HepG2 (cell line): ENCODE results near the gene LDLRAD4. TPM values are rescaled to one million over a fixed set of nuclear protein-coding genes. Genes with fewer than 3 reads are reported as not detected.

Experiments used
- ATAC-seq: fragments of 200-7000 bp; cut with Tn5 transposase; 3 replicates; pipeline ENCODE4 v1.9.1; 2020; ENCODE audit warnings: mild to moderate bottlenecking, moderate library complexity
- BruUV-seq: library from RNA; stranded (reverse); fragments of 400-500 nt; replicated peaks from 2 replicates; lab custom pipeline; 2021; lab: Mats Ljungman, UMichigan
- CTCF ChIA-PET: fragments of 300-600 bp; formaldehyde crosslinking; extraction: SDS; loops from one replicate; lab custom pipeline; 2021; ENCODE audit warnings: low total read pairs, inconsistent platforms, low intra/inter-chr PET ratio; lab: Yijun Ruan, JAX
- POLR2A ChIA-PET: fragments of 350-600 bp; sonication (Branson Sonifier 250); formaldehyde crosslinking; loops from one replicate; lab custom pipeline; 2020; ENCODE audit warnings: antibody characterized with exemption, inconsistent platforms; lab: Yijun Ruan, JAX
- DNase-seq: peaks from one replicate; pipeline ENCODE4 v3.0.0-alpha.2; 2015; ENCODE audit warnings: low spot score
- FAIRE-seq: peaks from 3 replicates; lab custom pipeline; 2011; peaks lifted over from hg19 to GRCh38; lab: Jason Lieb, UNC
- H2AFZ ChIP-seq: one replicate; pipeline ENCODE4 v1.6.1; 2011; ENCODE audit warnings: low read length, inconsistent platforms
- H3K27ac ChIP-seq: fragments of 300-600 bp; 3 replicates; pipeline ENCODE4 v1.8.0; 2011; ENCODE audit warnings: mixed run types, mild to moderate bottlenecking, mixed read lengths, low read length, inconsistent platforms; ENCODE audit not compliant: insufficient read depth; ENCODE audit errors: extremely low read length
- H3K27me3 ChIP-seq, 2 experiments: fragments of 200-600 bp in 1 of 2; 2 replicates in 1 of 2; 3 replicates in 1 of 2; pipeline versions ENCODE4 v1.6.0 to v1.8.0; 2011; ENCODE audit warnings: low read length in 2 of 2, mild to moderate bottlenecking in 2 of 2, moderate library complexity in 2 of 2, inconsistent platforms in 1 of 2; ENCODE audit not compliant: insufficient read depth in 2 of 2, control insufficient read depth in 1 of 2
- H3K36me3 ChIP-seq, 2 experiments: fragments of 200-600 bp in 1 of 2; replicated peaks in 1 of 2; 2 replicates in 1 of 2; 3 replicates in 1 of 2; pipeline versions ENCODE4 v1.5.1 to v1.8.0; 2011; ENCODE audit warnings: low read length in 2 of 2, inconsistent platforms in 1 of 2; ENCODE audit not compliant: insufficient read depth in 2 of 2, control insufficient read depth in 1 of 2
- H3K4me1 ChIP-seq: 2 replicates; pipeline ENCODE4 v1.5.1; 2012; ENCODE audit warnings: low read length, inconsistent platforms; ENCODE audit not compliant: insufficient read depth
- H3K4me2 ChIP-seq: 2 replicates; pipeline ENCODE4 v1.6.0; 2011; ENCODE audit warnings: low read depth, low read length, inconsistent platforms
- H3K4me3 ChIP-seq, 3 experiments: fragments of 200-600 bp in 1 of 3; sonication (generic), shearing (Covaris generic) in 1 of 3; replicated peaks in 1 of 3; 2 replicates each; pipeline ENCODE4 v1.5.1; 2011 to 2016; ENCODE audit warnings: low read length in 3 of 3, inconsistent platforms in 2 of 3, low read depth in 2 of 3, mild to moderate bottlenecking in 2 of 3, control low read depth in 1 of 3, mixed read lengths in 1 of 3; ENCODE audit not compliant: insufficient read depth in 1 of 3
- H3K79me2 ChIP-seq: one replicate; pipeline ENCODE4 v1.6.1; 2011; ENCODE audit warnings: low read length, inconsistent platforms; ENCODE audit not compliant: insufficient read depth
- H3K9ac ChIP-seq: 2 replicates; pipeline ENCODE4 v1.6.0; 2011; ENCODE audit warnings: mild to moderate bottlenecking, low read depth, low read length, inconsistent platforms; ENCODE audit not compliant: insufficient read depth
- H3K9me3 ChIP-seq: 2 replicates; pipeline ENCODE4 v1.5.1; 2012; ENCODE audit warnings: mild to moderate bottlenecking, low read length
- H4K20me1 ChIP-seq: 2 replicates; pipeline ENCODE4 v1.6.0; 2011; ENCODE audit warnings: inconsistent platforms, mild to moderate bottlenecking, low read length, moderate library complexity; ENCODE audit not compliant: insufficient read depth
- ATF3 ChIP-seq: sonication (generic); formaldehyde crosslinking; IDR thresholded peaks from 2 replicates; pipeline ENCODE4 v1.4.0; 2020; ENCODE audit warnings: missing genetic modification reagents
- CREB3 ChIP-seq: sonication (generic); formaldehyde crosslinking; IDR thresholded peaks from 2 replicates; pipeline ENCODE4 v1.5.0; 2020; ENCODE audit warnings: missing genetic modification reagents
- ELF3 ChIP-seq: IDR thresholded peaks from 2 replicates; pipeline ENCODE4 v1.6.1; 2016; ENCODE audit warnings: missing genetic modification reagents, missing compliant biosample characterization
- HDAC6 ChIP-seq: fragments of 200-600 bp; sonication (generic); IDR thresholded peaks from 2 replicates; pipeline ENCODE4 v1.7.0; 2017; ENCODE audit warnings: mild to moderate bottlenecking, antibody characterized with exemption, low read length, low read depth
- PITX1 ChIP-seq: sonication (generic); formaldehyde crosslinking; IDR thresholded peaks from 2 replicates; pipeline ENCODE4 v1.5.1; 2020; ENCODE audit warnings: mild to moderate bottlenecking, missing genetic modification reagents
- POGZ ChIP-seq: sonication (generic); formaldehyde crosslinking; IDR thresholded peaks from 2 replicates; pipeline ENCODE4 v1.4.0; 2020; ENCODE audit warnings: mild to moderate bottlenecking, missing genetic modification reagents
- SMC3 ChIP-seq: IDR thresholded peaks from 2 replicates; pipeline ENCODE4 v1.6.1; 2011; ENCODE audit warnings: low read length, improper control_type of control experiment
- TEF ChIP-seq: sonication (generic); formaldehyde crosslinking; IDR thresholded peaks from 2 replicates; pipeline ENCODE4 v1.5.0; 2020; ENCODE audit warnings: missing genetic modification reagents
- ZFP90 ChIP-seq: sonication (generic); formaldehyde crosslinking; IDR thresholded peaks from 2 replicates; pipeline ENCODE4 v1.8.0; 2022; ENCODE audit warnings: missing genetic modification reagents, mild to moderate bottlenecking, inconsistent platforms, borderline replicate concordance
- ZKSCAN5 ChIP-seq: sonication (generic); formaldehyde crosslinking; IDR thresholded peaks from 2 replicates; pipeline ENCODE4 v1.5.1; 2020; ENCODE audit warnings: mild to moderate bottlenecking, missing genetic modification reagents
- ZNF232 ChIP-seq: sonication (generic); formaldehyde crosslinking; IDR thresholded peaks from 2 replicates; pipeline ENCODE4 v1.4.0; 2020; ENCODE audit warnings: missing genetic modification reagents, borderline replicate concordance
- ZNF263 ChIP-seq: sonication (generic); formaldehyde crosslinking; IDR thresholded peaks from 2 replicates; pipeline ENCODE4 v1.4.0; 2020; ENCODE audit warnings: missing genetic modification reagents
- ZNF280B ChIP-seq: sonication (generic); formaldehyde crosslinking; IDR thresholded peaks from 2 replicates; pipeline ENCODE4 v1.5.0; 2020; ENCODE audit warnings: missing genetic modification reagents, mild to moderate bottlenecking, borderline replicate concordance
- ZNF569 ChIP-seq: sonication (generic); formaldehyde crosslinking; IDR thresholded peaks from 2 replicates; pipeline ENCODE4 v1.5.0; 2020; ENCODE audit warnings: mild to moderate bottlenecking, missing genetic modification reagents, moderate library complexity, borderline replicate concordance
- ZNF672 ChIP-seq: sonication (generic); formaldehyde crosslinking; IDR thresholded peaks from 2 replicates; pipeline ENCODE4 v1.8.1; 2022; ENCODE audit warnings: missing genetic modification reagents
- ZNF776 ChIP-seq: sonication (generic); formaldehyde crosslinking; IDR thresholded peaks from 2 replicates; pipeline ENCODE4 v1.4.0; 2020; ENCODE audit warnings: mild to moderate bottlenecking, missing genetic modification reagents
- ZNF891 ChIP-seq: sonication (generic); formaldehyde crosslinking; IDR thresholded peaks from 2 replicates; pipeline ENCODE4 v1.5.0; 2020; ENCODE audit warnings: mild to moderate bottlenecking, missing genetic modification reagents
- ZSCAN9 ChIP-seq: IDR thresholded peaks from 2 replicates; pipeline ENCODE4 v1.6.1; 2016; ENCODE audit warnings: borderline replicate concordance
- WGBS: methylation state at CpG from one replicate; pipeline ENCODE4 v1.1.6; 2017; ENCODE audit warnings: low lambda C conversion rate; 5-methylcytosine and 5-hydroxymethylcytosine counted together
- in situ Hi-C: cut with HindIII; loops from 2 replicates; pipeline ENCODE4 v1.10.0; 2017; ENCODE audit warnings: low pct_unique_long_range_greater_than_20kb; ENCODE audit not compliant: extremely low pct_ligation_motif_present
- intact Hi-C: fragments of 100-400 bp; cut with micrococcal nuclease; formaldehyde crosslinking; loops from one replicate; pipeline ENCODE4 v1.10.0; 2022; ENCODE audit not compliant: unreplicated experiment
- polyA plus RNA-seq, 8 experiments: library from polyadenylated mRNA; depleted of rRNA in 3 of 8; stranded (reverse) in 7 of 8; unstranded in 1 of 8; fragments of >200 nt; fragmentation: Illumina TruSeq in 4 of 8; extraction: Trizol in 4 of 8; gene quantifications; 2 replicates each; pipeline versions ENCODE4 v1.2.1 to v1.2.3, GENCODE V29; 2011 to 2016; ENCODE audit warnings: low read depth in 4 of 8, missing spikeins in 1 of 8, mixed read lengths in 1 of 8; ENCODE audit not compliant: insufficient read depth in 1 of 8
- total RNA-seq, 5 experiments: library from RNA; depleted of rRNA; stranded (reverse); fragments of >200 nt; fragmentation: Illumina TruSeq; extraction: Trizol; gene quantifications; 2 replicates each; pipeline ENCODE4 v1.2.3, GENCODE V29; 2016; ENCODE audit warnings: low read depth in 1 of 5

The LDLRAD4 gene
- total and polyA plus RNA-seq, 2 of the 13 experiments (the other 11 are each of a cell fraction or from before 2014, with no cell fraction given), result 13.6 to 20.9 TPM

- WGBS, result 77% methylated on average over 4 of the region's 4 CpGs
- no peaks in the 10 kb centered on the region for H3K27me3 ChIP-seq
These were observed 308.0 kb downstream of the LDLRAD4 start for GRCh38 chr18:13526519-13526918.

More at GRCh38 chr18:13526519-13526918, 308.0 kb downstream of the LDLRAD4 start:
- Histone ChIP-seq H3K36me3 (no peaks in the 10 kb centered on the region; a peak in 1 of 5 replicates), H3K4me1 (no peaks in the 10 kb centered on the region), H3K9ac (no peak overlapping the region), H3K4me2 (no peak overlapping the region), H3K9me3 (no peaks in the 10 kb centered on the region), H3K4me3 (no peak overlapping the region), H4K20me1 (no peaks in the 10 kb centered on the region), H3K27ac (no peak overlapping the region), H2AFZ (no peak overlapping the region), H3K79me2 (no peaks in the 10 kb centered on the region)
- intact Hi-C loops, result no loop called here
- TF ChIP-seq CREB3 (CRISPR knock-in tag) (no peak), ZKSCAN5 (CRISPR knock-in tag) (no peak), ZNF776 (CRISPR knock-in tag) (no peak), ZNF280B (no peak), HDAC6 (no peak), POGZ (no peak), ZNF891 (CRISPR knock-in tag) (no peak), PITX1 (CRISPR knock-in tag) (no peak), ZNF232 (CRISPR knock-in tag) (no peak), SMC3 (no peak), ZNF672 (CRISPR knock-in tag) (no peak), ZSCAN9 (CRISPR knock-in tag) (no peak), ELF3 (CRISPR knock-in tag) (no peak), ATF3 (CRISPR knock-in tag) (no peak), ZNF263 (no peak), TEF (CRISPR knock-in tag) (no peak), ZFP90 (no peak), ZNF569 (no peak)
- CTCF ChIA-PET, result no interaction called here
- BruUV-seq, result no TSS peak
- DNase-seq (no peak), FAIRE-seq (no peak), ATAC-seq (no peak)
- POLR2A ChIA-PET, result no interaction called here
- in situ Hi-C loops, result no loop called here
